Nucleus accumbens (tissue), 56 donors: ENCODE measurements around the gene GDF3.
"Not testable (repeated sequence)": the region's sequence is repeated elsewhere in the genome, so short reads cannot be mapped to it uniquely, and the experiment has no call there.

Experiments
- DNase-seq, 56 donors: peaks; one replicate each; lab custom pipeline; 2025; lab: John Stamatoyannopoulos, UW

GDF3 gene

GRCh38 chr12:7668171-7668570 lies 27.4 kb downstream of the GDF3 start:
- no peak for DNase-seq

- no peak for DNase-seq
Measured at GRCh38 chr12:7667125-7667524, 28.4 kb downstream of the GDF3 start.

- no peak for DNase-seq
Measured at GRCh38 chr12:7666595-7666994, 29.0 kb downstream of the GDF3 start.

GRCh38 chr12:7661741-7662140 lies 33.8 kb downstream of the GDF3 start:
- DNase-seq, result no peak

GRCh38 chr12:7656121-7656520 lies 39.5 kb downstream of the GDF3 start:
- no peak for DNase-seq

GRCh38 chr12:7650091-7650490 lies 45.5 kb downstream of the GDF3 start:
- DNase-seq, result no peak

- no peak for DNase-seq
Measured at GRCh38 chr12:7647071-7647470, 48.5 kb downstream of the GDF3 start.

GRCh38 chr12:7646178-7646475 lies 49.4 kb downstream of the GDF3 start:
- no peak for DNase-seq

- peak in 3 of 56 donors; percentile 3 to 34 (median 4) for DNase-seq
Measured at GRCh38 chr12:7645395-7646177, 50.0 kb downstream of the GDF3 start.

- DNase-seq, result no peak
Measured at GRCh38 chr12:7642876-7643309, 52.7 kb downstream of the GDF3 start.

- DNase-seq, result no peak
Measured at GRCh38 chr12:7642287-7642686, 53.3 kb downstream of the GDF3 start.

- not testable (repeated sequence) for DNase-seq
Measured at GRCh38 chr12:7640123-7640995, 55.2 kb downstream of the GDF3 start.
